ENCODE results near the gene SLC25A33. TPM values are rescaled to one million over a fixed set of nuclear protein-coding genes. Genes with fewer than 3 reads are reported as not detected.

SLC25A33 gene
- total and polyA plus RNA-seq, 2 donors from 2014 or later: 3.8 to 11.3 TPM

GRCh38 chr1:9630331-9631111, 91.3 kb downstream of the SLC25A33 start:
- FAIRE-seq: no peak
- no peak overlapping the region for H3K4me3 ChIP-seq (ENCODE audit: low read length in 3 of 3)
- no peak for DNase-seq
- TF ChIP-seq CTCF (IDR thresholded peaks at IDR 0.05; ENCODE audit: borderline replicate concordance, extremely low read depth, insufficient read depth): no peak
- peaks cover 0 to 3% (median 0%) of the 10 kb centered on the region in 3 donors for H3K4me1 ChIP-seq (ENCODE audit: control insufficient read depth in 2 of 3, insufficient read depth in 2 of 3, low read depth in 1 of 3, low read length in 3 of 3)
- H3K27me3 ChIP-seq (ENCODE audit: control insufficient read depth, insufficient read depth, low read length): no peaks in the 10 kb centered on the region
- no peaks in the 10 kb centered on the region for H3K36me3 ChIP-seq (ENCODE audit: control insufficient read depth in 2 of 3, insufficient read depth in 3 of 3, low read length in 3 of 3)
- no peak overlapping the region for H3K27ac ChIP-seq (ENCODE audit: low read depth in 2 of 2, low read length in 2 of 2)
- intact Hi-C loops (cut with DNase I): no loop called here
- no peak overlapping the region for H3K9ac ChIP-seq (ENCODE audit: low read length in 3 of 3)
- H3K9me3 ChIP-seq (ENCODE audit: control insufficient read depth in 2 of 3, insufficient read depth in 1 of 3, low read length in 3 of 3): no peaks in the 10 kb centered on the region

GRCh38 chr1:9631613-9632012, 92.3 kb downstream of the SLC25A33 start:
- Histone ChIP-seq H3K9me3 (ENCODE audit: control insufficient read depth in 2 of 3, insufficient read depth in 1 of 3, low read length in 3 of 3) (no peaks in the 10 kb centered on the region), H3K4me1 (ENCODE audit: control insufficient read depth in 2 of 3, insufficient read depth in 2 of 3, low read depth in 1 of 3, low read length in 3 of 3) (peaks cover 0 to 3% (median 0%) of the 10 kb centered on the region in 3 donors), H3K4me3 (ENCODE audit: low read length in 3 of 3) (no peak overlapping the region), H3K9ac (ENCODE audit: low read length in 3 of 3) (no peak overlapping the region), H3K27me3 (ENCODE audit: control insufficient read depth, insufficient read depth, low read length) (no peaks in the 10 kb centered on the region), H3K36me3 (ENCODE audit: control insufficient read depth in 2 of 3, insufficient read depth in 3 of 3, low read length in 3 of 3) (no peaks in the 10 kb centered on the region), H3K27ac (ENCODE audit: low read depth in 2 of 2, low read length in 2 of 2) (no peak overlapping the region)
- DNase-seq (no peak), FAIRE-seq (no peak)
- TF ChIP-seq CTCF (IDR thresholded peaks at IDR 0.05; ENCODE audit: borderline replicate concordance, extremely low read depth, insufficient read depth): no peak
- intact Hi-C loops (cut with DNase I): no loop called here

- DNase-seq (no peak), FAIRE-seq (no peak)
- H3K9me3 ChIP-seq (ENCODE audit: control insufficient read depth in 2 of 3, insufficient read depth in 1 of 3, low read length in 3 of 3): no peaks in the 10 kb centered on the region
- intact Hi-C loops (cut with DNase I): no loop called here
- TF ChIP-seq CTCF (IDR thresholded peaks at IDR 0.05; ENCODE audit: borderline replicate concordance, extremely low read depth, insufficient read depth): no peak
- no peaks in the 10 kb centered on the region for H3K36me3 ChIP-seq (ENCODE audit: control insufficient read depth in 2 of 3, insufficient read depth in 3 of 3, low read length in 3 of 3)
- no peaks in the 10 kb centered on the region for H3K4me1 ChIP-seq (ENCODE audit: control insufficient read depth in 2 of 3, insufficient read depth in 2 of 3, low read depth in 1 of 3, low read length in 3 of 3)
- H3K27me3 ChIP-seq (ENCODE audit: control insufficient read depth, insufficient read depth, low read length): no peaks in the 10 kb centered on the region
- no peak overlapping the region for H3K4me3 ChIP-seq (ENCODE audit: low read length in 3 of 3)
- H3K27ac ChIP-seq (ENCODE audit: low read depth in 2 of 2, low read length in 2 of 2): no peak overlapping the region
- H3K9ac ChIP-seq (ENCODE audit: low read length in 3 of 3): no peak overlapping the region
Measured at GRCh38 chr1:9633493-9633892, 94.2 kb downstream of the SLC25A33 start.

All from kidney (tissue), 14 donors.